Measurements from ENCODE around the gene DSG2.

GRCh38 chr18:31553800-31554199, 55.8 kb downstream of the DSG2 start:
- no peak for TF ChIP-seq CTCF (IDR thresholded peaks at IDR 0.05)
- no peak for TF ChIP-seq POLR2A (IDR thresholded peaks at IDR 0.05)

Data from tibial nerve (tissue), 3 donors.